GM10847 (cell line): ENCODE results near the gene UBL4B.

ENCODE experiments used
- POLR2A ChIP-seq: IDR thresholded peaks from 2 replicates; pipeline ENCODE4 v1.6.1; 2011; ENCODE audit not compliant: insufficient read length; ENCODE audit errors: extremely low read depth

The UBL4B gene

DNA sequence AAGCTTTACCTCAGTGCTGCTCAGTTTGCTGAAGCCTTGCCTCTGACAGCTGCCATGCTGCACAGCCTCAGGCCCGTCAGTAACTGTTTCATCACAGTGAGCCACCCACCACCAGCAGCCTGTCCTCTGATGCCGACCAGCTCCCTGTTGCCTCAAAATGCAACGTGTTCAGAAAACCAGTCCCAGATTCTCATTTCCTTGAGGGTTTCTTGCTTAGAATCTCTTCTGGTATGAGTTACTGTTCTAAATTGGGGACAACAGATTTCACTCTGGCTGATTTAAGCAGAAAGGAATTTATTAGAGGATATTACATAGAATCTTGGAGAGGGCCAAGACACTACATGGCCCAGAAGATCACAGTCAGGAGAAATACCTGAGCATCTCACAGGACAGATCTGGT, 11.0 kb downstream of the UBL4B start:
- no peak for TF ChIP-seq POLR2A

DNA sequence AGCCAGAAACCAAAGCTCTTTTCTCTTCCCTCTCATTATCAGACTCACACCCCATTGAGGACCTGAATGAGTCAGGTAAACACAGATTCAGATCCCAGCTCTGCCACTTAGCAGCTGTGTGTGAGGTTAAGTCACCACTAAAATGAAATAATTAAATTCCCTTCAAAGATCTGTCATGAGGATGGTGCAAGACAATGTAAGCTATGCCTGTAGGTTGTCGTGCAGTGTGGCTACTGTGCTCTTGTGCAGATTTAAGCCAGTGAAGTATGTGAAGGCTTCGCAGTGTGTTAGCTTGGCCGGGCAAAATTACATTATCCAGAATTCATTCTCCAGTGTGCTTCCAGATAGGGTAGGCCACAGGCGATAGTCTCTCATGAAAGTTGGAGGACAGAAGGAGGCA, 13.6 kb downstream of the UBL4B start:
- no peak for TF ChIP-seq POLR2A

DNA sequence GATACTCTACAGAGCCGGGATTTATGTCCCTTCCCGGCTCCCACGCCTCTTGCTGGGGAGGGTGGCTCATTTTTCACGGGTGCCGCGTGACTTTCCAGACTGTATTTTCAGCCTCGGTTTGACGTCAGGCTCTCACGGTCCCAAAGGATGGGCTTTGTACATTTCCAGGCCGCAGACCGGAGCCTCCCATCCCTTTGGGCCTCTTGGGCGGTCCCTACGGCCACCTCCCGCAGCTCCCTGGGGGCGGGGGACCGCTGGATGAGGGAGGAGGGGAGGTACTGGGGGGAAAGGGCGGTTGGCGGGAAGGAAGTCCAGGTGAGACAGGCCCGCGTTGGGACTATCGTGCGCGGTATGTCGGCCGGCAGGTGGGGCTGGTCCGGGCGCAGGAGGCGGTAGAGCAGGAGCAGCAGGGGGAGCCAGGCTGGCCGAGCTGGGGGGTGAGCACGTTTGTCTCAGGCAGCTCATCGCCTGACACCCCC, 17.9 kb downstream of the UBL4B start:
- no peak for TF ChIP-seq POLR2A

DNA sequence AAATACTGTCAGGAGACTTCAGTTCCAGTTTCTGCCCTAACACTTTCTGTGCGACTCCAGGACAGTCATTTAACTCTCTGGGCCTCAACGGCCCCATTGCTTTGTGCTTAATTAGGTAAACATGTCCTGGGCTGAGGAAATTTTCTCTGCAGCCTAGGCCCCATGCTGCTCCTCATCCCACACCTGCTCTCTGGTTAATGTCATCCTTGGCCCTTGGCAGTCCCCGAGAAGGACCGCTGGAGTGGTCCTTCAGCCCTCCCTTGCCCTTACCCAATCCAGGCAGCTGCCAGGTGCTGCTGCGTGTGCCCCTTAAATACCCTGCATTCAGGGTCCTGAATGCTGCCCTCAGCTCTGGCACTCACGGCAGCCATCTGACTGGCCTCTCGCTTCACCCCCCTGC, 18.7 kb downstream of the UBL4B start:
- TF ChIP-seq POLR2A, result no peak

DNA sequence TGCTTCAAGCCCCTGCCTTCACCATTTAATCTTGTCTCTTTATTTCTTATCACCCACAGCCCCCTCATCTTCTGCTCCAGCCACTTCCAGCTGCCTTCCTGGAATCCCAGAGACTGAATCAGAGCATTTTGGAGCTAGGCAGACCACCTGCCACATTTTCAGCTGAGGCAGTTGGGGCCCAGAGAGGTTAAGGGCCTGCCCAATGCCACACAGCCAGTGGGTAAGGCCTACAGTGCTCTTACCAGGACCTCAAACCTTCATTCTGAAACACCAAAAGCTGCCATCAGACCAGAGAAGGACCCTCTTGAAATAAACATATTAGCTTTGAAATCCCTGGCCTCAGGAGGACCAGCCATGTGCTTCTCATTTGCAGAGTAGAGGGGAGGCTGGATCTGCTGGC, 20.4 kb downstream of the UBL4B start:
- TF ChIP-seq POLR2A, result no peak

DNA sequence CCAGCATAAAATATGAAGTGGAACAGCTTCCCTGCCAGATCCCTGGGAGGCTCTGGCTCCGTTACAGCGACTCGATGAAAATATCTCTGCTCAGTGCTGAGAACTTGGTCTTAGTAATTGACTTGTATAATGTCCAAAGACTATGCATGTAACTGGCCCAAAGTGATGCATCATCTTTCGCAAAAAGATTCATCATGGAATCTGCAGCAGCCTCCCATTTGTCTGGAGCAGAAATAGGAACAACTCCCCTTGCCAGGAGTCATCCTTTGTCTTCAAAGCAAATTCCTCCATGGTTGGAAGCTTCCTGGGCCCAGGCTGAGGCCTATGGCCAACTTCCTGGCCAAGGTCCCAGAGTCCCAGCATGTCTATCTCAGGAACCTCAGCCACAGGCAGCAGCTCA, 21.2 kb downstream of the UBL4B start:
- no peak for TF ChIP-seq POLR2A

DNA sequence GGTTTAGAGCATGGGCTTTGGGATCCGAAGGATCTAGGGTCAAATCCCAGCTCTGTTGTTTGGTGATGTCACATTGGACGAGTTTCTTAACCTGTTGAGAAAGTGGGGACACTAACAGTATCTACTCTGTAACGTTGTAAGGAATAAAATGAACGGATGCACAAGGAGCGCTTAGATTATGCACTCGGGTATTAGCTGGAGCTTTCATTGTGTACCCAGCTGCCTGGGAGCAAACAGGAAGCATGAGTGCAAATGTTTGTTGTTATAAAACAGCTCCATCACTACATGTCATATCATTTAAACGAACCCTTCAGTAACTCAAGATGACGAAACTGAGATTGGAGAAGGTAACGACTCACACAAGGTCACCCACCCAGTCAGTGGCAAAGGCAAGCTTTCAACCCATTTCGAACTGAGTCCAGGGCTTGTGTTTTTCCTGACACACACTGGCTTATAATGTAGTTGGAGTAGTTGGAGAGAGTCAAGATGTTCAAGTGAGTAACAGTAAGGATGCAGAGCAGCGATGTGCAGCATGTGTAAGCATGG, 21.9 kb downstream of the UBL4B start:
- TF ChIP-seq POLR2A, result no peak

DNA sequence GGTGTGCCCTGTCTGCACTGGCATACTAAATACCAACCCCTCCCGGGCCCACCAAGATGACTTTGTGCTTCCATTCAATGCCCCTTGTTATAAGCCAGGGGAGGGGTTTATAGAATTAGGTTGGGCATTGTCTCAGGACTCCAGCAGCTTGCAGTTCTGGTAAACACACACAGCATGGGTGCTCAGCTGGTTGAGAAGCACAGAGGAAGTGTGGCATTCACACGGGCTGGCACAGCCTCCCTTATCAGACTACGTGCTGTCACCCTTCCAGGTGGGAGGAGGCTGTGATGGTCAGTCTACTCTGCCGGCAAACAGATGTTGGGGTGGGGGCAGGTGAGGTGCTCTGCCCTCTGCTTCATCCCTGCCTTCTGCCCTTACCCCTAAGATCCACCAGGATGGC, 23.0 kb downstream of the UBL4B start:
- TF ChIP-seq POLR2A, result no peak

DNA sequence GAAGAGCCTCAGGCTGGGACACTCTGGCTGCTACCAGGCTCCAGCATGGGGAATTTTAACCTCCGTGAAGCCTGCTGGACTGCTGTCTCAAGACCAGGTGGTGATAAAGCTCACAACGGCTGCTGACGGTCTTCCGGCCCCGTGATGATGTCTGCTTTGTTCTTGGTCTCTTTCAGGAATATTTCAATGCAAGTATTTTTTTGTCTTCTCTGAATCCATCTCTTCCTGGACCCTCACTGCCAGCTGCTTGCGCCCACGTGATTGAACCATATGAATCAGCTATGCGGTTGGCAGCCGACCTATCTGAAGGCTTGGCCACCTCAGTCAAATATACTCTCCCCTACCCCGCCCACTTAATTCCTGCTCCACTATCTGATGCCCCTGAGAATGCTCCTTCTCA, 23.4 kb downstream of the UBL4B start:
- TF ChIP-seq POLR2A, result no peak

DNA sequence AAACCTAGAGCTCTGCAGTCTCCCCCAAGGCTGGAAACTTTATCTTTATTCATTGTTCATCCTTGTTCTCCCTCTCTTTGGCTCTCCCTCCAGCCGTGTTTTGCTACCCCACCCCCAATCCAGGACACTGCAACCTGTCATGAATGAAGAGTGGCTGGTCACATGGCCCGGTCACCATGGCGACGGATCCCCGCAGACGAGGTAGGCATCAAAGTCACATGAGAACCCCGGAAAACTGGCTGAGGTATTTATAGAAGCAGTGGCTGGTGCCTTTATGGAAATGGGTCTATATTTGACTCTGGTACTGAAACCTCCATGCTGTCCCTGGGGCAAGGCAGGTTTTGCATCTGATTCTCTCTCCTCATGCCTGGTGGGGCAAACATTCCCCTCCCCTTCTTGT, 24.7 kb downstream of the UBL4B start:
- no peak for TF ChIP-seq POLR2A

DNA sequence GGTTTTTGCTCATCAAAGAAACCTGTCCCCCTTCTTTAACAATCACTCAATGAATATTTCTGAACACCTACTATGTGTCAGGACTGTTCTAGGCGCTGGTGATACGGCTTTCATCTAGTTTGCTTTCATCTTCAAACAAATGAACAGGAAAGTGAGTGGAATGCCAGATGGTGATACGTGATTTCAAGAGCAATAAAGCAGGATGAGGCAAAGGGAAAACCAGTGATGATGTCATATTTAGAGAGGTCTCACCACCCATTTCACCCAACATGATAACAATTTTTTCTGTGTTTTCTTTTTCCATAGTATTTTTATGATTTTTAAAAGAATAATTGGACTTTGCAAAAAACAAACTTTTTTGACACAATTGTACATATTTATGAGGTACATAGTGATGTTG, 26.7 kb downstream of the UBL4B start:
- TF ChIP-seq POLR2A, result no peak

DNA sequence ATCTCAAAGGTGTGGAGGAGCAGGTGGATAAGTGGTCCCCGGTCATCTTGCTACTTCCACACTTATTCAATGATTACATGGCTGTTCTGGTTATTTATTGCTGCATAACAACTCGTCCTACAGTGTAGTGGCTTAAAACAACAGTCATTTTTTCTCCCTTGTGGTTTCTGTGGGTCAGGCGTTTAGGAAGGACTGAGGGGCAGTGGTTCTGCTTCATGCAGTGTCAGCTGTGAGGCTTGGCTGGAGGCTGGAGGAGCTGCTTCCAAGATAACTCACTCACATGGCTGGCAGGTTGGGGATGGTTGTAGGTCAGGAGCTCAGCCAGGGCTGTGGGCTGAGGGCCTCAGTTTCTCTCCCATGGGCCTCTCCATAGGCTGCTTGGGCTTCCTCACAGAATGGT, 32.1 kb downstream of the UBL4B start:
- no peak for TF ChIP-seq POLR2A

DNA sequence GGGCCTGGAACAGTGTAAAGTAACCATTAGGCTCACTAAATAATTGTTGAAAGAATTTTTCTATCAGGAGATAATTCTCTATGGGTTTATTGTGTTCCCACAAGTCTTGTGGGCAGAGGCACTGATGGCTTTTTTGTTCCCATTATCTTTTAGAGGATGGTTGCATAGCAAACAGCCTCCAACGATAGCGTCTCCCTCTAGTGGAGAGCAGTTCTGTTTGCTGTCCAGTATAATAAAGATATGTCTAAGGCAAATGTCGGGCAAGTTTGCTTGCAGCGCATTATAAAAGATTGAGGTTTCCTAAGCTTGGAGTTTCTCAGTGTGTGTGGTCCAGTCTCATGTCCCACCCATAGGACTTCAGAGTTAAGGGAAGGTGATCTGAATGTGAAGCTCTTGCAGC, 36.7 kb downstream of the UBL4B start:
- no peak for TF ChIP-seq POLR2A

DNA sequence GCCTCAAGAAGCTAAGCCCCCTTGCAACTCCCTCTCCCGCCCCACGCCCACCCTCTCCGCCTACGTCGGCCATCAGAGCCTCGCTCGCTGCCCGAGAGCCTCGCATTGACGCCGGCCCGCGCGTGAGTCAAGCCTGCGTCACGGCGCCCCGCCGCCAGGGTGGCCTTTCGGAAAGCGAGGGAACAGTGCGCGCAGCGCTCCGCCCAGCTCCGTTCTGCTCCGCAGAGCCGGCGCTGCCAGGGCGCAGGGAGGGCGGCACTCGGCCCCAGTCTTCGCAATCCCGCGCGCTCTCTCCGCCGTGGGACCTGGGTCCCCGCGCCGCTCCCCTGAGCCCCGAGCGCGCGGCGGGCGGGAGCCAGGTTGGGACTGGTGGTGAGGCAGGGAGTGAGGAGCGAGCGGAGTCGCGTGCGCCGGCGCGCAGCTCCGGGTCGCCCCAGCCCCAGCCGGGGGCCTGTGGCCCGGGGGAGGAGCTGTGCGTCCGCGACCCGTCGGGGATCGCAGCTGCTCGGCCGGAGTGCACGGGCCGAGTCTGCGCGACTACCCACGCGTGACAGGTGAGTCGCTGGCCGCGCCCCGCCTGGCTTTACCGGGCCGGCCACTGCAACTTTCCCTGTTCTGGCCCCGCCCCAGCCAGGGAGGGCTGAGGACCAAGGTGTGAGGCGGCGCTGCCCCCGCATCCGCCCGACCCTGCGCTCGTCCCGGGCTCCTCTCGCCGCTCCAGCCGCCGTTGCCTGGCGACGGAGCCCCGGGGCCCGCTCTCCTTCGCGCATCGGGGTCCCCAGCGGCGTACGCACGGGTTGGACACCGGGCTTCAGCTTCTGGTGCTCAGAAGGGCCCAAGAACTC, 38.3 kb downstream of the UBL4B start, which contains the start of gene SLC6A17:
SLC6A17 (plus strand) TSS at position 165 of the 845 bp plus-strand sequence. CDS start 16,436 bp downstream, outside the sequence.
- TF ChIP-seq POLR2A, result no peak

DNA sequence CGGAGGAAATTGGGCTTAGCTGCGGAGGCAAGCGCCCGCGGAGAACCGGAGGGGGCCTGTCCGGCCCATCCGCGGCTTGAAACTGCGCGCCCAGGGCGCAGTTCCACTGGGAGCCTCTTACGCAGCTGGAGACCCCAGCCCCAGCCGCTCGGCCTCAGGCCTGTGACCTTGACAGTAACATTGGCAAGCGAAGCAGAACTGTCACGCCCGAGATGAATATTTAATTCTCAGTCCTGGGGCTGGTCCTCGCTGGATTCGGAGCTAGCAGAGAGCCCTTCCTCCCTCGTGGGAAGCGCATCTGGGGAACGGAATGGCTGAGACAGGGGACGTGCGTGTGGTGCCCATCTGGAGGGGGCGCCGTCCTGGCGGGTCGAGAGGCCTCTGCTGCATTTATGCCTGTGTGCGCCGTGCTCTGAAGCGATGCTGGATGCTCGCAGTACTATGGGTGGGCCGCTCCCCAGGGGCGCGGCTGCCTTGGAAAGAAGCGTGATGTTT, 39.0 kb downstream of the UBL4B start:
- TF ChIP-seq POLR2A, result no peak

DNA sequence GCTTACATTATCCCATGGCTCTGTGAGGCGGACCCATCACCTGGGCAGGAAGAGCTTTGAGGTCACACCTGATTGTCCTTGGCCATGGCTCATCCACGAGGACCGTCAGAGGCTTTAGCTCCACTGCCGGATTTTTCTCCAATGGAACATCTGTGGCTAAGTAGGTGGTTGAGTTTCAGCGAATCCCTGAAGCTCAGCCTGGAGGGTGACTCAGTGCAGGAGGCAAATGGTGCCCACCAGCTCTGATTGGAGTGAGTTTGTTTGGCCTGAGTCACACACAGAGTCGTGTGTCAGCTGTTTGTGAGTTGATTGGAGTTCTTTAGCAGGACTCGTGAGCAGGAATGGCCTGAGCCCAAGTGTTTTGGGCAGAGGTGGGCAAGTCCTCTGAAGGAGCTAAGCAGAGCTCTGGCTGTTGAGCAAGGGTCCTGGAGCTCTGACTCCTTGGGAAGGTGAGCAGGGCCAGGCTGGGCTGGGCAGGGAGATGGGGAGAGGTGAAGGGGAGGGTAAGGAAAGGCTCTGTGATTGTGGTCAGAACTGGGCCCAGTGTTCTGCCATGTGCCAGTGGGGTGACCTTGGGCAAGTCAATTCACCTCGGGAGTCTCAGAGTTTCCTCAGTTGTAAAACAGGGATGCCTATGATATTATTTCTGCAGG, 40.0 kb downstream of the UBL4B start:
- TF ChIP-seq POLR2A, result no peak
